ENCODE results near the gene NPY1R. TPM values are rescaled to one million over a fixed set of nuclear protein-coding genes. Genes with fewer than 3 reads are reported as not detected.

The NPY1R gene
- total RNA-seq, 1 experiment from 2014 or later, result 1.3 TPM

- Histone ChIP-seq H3K9me3 (ENCODE audit: low read length) (no peaks in the 10 kb centered on the region), H3K9me2 (replicated peaks; ENCODE audit: low read length) (no peaks in the 10 kb centered on the region), H3K27me3 (ENCODE audit: low read length) (no peaks in the 10 kb centered on the region), H3K4me1 (ENCODE audit: insufficient read depth, low read length) (no peaks in the 10 kb centered on the region), H3K4me3 (ENCODE audit: low read length) (no peak overlapping the region), H3F3A (ENCODE audit: low read length, unreplicated experiment) (no peaks in the 10 kb centered on the region), H3K9ac (ENCODE audit: low read length) (no peak overlapping the region), H3K79me2 (ENCODE audit: low read length) (no peaks in the 10 kb centered on the region), H3K27ac (ENCODE audit: low read length) (no peak overlapping the region), H4K20me1 (ENCODE audit: low read length) (no peaks in the 10 kb centered on the region), H3K36me3 (ENCODE audit: low read depth, low read length) (no peaks in the 10 kb centered on the region), H2AFZ (ENCODE audit: low read length) (no peak overlapping the region), H3K4me2 (ENCODE audit: low read length) (no peak overlapping the region)
- POLR2A ChIA-PET (ENCODE audit: unreplicated experiment), result no interaction called here
- intact Hi-C loops (cut with micrococcal nuclease), result no loop called here
- BruUV-seq (replicated peaks), result no TSS peak
- no peak for ATAC-seq
- CTCF ChIA-PET, result no interaction called here
- DNase-seq, result no peak
- no peak for TF ChIP-seq EZH2 (IDR thresholded peaks at IDR 0.05; ENCODE audit: low read length, unreplicated experiment)
- no peak for TF ChIP-seq EZH2phosphoT487 (IDR thresholded peaks at IDR 0.05; ENCODE audit: borderline replicate concordance, low read length)
- no peak for TF ChIP-seq CTCF (conservative IDR thresholded peaks at IDR 0.05; ENCODE audit: low read depth, low read length)
Measured at GRCh38 chr4:163344147-163345125, 12.0 kb upstream of the NPY1R start.

GRCh38 chr4:163343604-163344146 lies 11.3 kb upstream of the NPY1R start, which contains the start of gene NPY5R:
TSS of gene NPY5R (plus strand) at chr4:163343892. CDS start at chr4:163350274, 6,382 bp downstream.
- Histone ChIP-seq H3K9ac (ENCODE audit: low read length) (no peak within 1 kb of the TSS), H3K36me3 (ENCODE audit: low read depth, low read length) (no peaks in the 10 kb centered on the region), H3K9me3 (ENCODE audit: low read length) (no peaks in the 10 kb centered on the region), H4K20me1 (ENCODE audit: low read length) (no peaks in the 10 kb centered on the region), H3K4me2 (ENCODE audit: low read length) (no peak within 1 kb of the TSS), H2AFZ (ENCODE audit: low read length) (no peak within 1 kb of the TSS), H3K4me1 (ENCODE audit: insufficient read depth, low read length) (no peaks in the 10 kb centered on the region), H3K79me2 (ENCODE audit: low read length) (no peaks in the 10 kb centered on the region), H3K9me2 (replicated peaks; ENCODE audit: low read length) (no peaks in the 10 kb centered on the region), H3K4me3 (ENCODE audit: low read length) (no peak within 1 kb of the TSS), H3K27me3 (ENCODE audit: low read length) (no peaks in the 10 kb centered on the region), H3F3A (ENCODE audit: low read length, unreplicated experiment) (no peaks in the 10 kb centered on the region), H3K27ac (ENCODE audit: low read length) (no peak within 1 kb of the TSS)
- ChIA-PET CTCF (no interaction called here), POLR2A (ENCODE audit: unreplicated experiment) (no interaction called here)
- DNase-seq (no peak), ATAC-seq (no peak)
- intact Hi-C loops (cut with micrococcal nuclease), result no loop called here
- no peak for TF ChIP-seq EZH2phosphoT487 (IDR thresholded peaks at IDR 0.05; ENCODE audit: borderline replicate concordance, low read length)
- no peak for TF ChIP-seq CTCF (conservative IDR thresholded peaks at IDR 0.05; ENCODE audit: low read depth, low read length)
- no peak for TF ChIP-seq EZH2 (IDR thresholded peaks at IDR 0.05; ENCODE audit: low read length, unreplicated experiment)
- no TSS peak for BruUV-seq (replicated peaks)

GRCh38 chr4:163335384-163335783 lies 3.0 kb upstream of the NPY1R start:
- Histone ChIP-seq H3K4me3 (ENCODE audit: low read length) (no peak overlapping the region), H3K9me2 (replicated peaks; ENCODE audit: low read length) (no peaks in the 10 kb centered on the region), H3K4me2 (ENCODE audit: low read length) (no peak overlapping the region), H3K36me3 (ENCODE audit: low read depth, low read length) (no peaks in the 10 kb centered on the region), H3K4me1 (ENCODE audit: insufficient read depth, low read length) (no peaks in the 10 kb centered on the region), H3K27ac (ENCODE audit: low read length) (no peak overlapping the region), H2AFZ (ENCODE audit: low read length) (no peak overlapping the region), H3K9ac (ENCODE audit: low read length) (no peak overlapping the region), H3K27me3 (ENCODE audit: low read length) (peaks cover 15% of the 10 kb centered on the region), H3K9me3 (ENCODE audit: low read length) (no peaks in the 10 kb centered on the region), H3F3A (ENCODE audit: low read length, unreplicated experiment) (no peaks in the 10 kb centered on the region), H3K79me2 (ENCODE audit: low read length) (no peaks in the 10 kb centered on the region), H4K20me1 (ENCODE audit: low read length) (no peaks in the 10 kb centered on the region)
- TF ChIP-seq EZH2phosphoT487 (IDR thresholded peaks at IDR 0.05; ENCODE audit: borderline replicate concordance, low read length) (no peak), CTCF (conservative IDR thresholded peaks at IDR 0.05; ENCODE audit: low read depth, low read length) (no peak), EZH2 (IDR thresholded peaks at IDR 0.05; ENCODE audit: low read length, unreplicated experiment) (no peak)
- DNase-seq, result no peak
- intact Hi-C loops (cut with micrococcal nuclease), result no loop called here
- no peak for ATAC-seq
- POLR2A ChIA-PET (ENCODE audit: unreplicated experiment), result no interaction called here
- no TSS peak for BruUV-seq (replicated peaks)
- CTCF ChIA-PET, result no interaction called here
